PFSK-1 (cell line): ENCODE results near the gene EXOSC2.

Experiments
- POLR2AphosphoS5 ChIP-seq: IDR thresholded peaks from 2 replicates; pipeline ENCODE4 v1.6.1; 2012; ENCODE audit warnings: low read depth, mild to moderate bottlenecking, control low read depth, low read length, moderate library complexity
- REST ChIP-seq, 2 experiments: IDR thresholded peaks; 2 replicates each; pipeline versions ENCODE4 v1.6.1 to v1.8.0; 2011 to 2012; ENCODE audit warnings: low read depth in 2 of 2, low read length in 2 of 2, control low read depth in 1 of 2, inconsistent platforms in 1 of 2, mild to moderate bottlenecking in 1 of 2, moderate library complexity in 1 of 2; ENCODE audit not compliant: insufficient read depth in 1 of 2
- SIN3A ChIP-seq: IDR thresholded peaks from 2 replicates; pipeline ENCODE4 v1.6.1; 2012; ENCODE audit warnings: mild to moderate bottlenecking, low read length, moderate library complexity, borderline replicate concordance; ENCODE audit not compliant: insufficient read depth
- TAF1 ChIP-seq: IDR thresholded peaks from 2 replicates; pipeline ENCODE4 v1.6.1; 2012; ENCODE audit warnings: low read length, control low read depth, borderline replicate concordance; ENCODE audit not compliant: insufficient read depth

- TF ChIP-seq REST (IDR thresholded peaks at IDR 0.05; ENCODE audit: insufficient read depth in 1 of 2, low read depth in 2 of 2, low read length in 2 of 2): no peak
- no peak for TF ChIP-seq POLR2AphosphoS5
- no peak for TF ChIP-seq TAF1
- no peak for TF ChIP-seq SIN3A
Measured at GRCh38 chr9:130651221-130651620, 42.4 kb upstream of the EXOSC2 start.
